Measurements from ENCODE around the gene RSPH9.

Gene RSPH9

DNA sequence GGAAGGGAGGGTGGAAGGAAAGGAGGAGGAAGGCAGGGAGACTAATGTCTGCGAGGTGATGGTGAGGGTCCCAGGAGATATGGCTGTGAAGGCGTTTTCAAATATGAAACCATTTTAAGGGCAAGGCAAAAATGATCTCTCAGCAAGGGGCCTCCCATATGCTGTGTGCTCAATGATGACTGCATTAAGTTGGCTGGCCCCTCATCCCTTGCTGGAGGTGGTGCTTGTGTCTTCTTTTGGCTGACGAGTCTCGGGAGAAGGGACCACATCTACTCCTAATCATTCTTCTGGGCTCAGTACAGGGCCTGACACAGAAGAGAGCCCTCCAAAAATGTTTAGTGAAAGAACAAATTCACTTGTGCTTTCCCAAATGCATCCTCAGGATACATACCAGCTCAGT lies 65.7 kb downstream of the RSPH9 start:
- no peak for DNase-seq
- H3K9me2 ChIP-seq (replicated peaks; ENCODE audit: insufficient read depth, low read length): no peaks in the 10 kb centered on the region
- no peaks in the 10 kb centered on the region for H4K20me1 ChIP-seq (ENCODE audit: insufficient read depth, low read length)
- H3K27ac ChIP-seq (ENCODE audit: low read length): no peak overlapping the region
- H2AFZ ChIP-seq (ENCODE audit: low read length): no peak overlapping the region
- H3K9ac ChIP-seq (ENCODE audit: low read length): no peak overlapping the region
- peaks cover 47% of the 10 kb centered on the region for H3K4me1 ChIP-seq (ENCODE audit: low read length)
- no peaks in the 10 kb centered on the region for H3K9me3 ChIP-seq (replicated peaks; ENCODE audit: insufficient read depth, low read length)
- no peaks in the 10 kb centered on the region for H3K36me3 ChIP-seq (replicated peaks; ENCODE audit: insufficient read depth, low read length)
- no peaks in the 10 kb centered on the region for H3K27me3 ChIP-seq (replicated peaks; ENCODE audit: insufficient read depth, low read length)
- H3K79me2 ChIP-seq (ENCODE audit: low read length): no peaks in the 10 kb centered on the region
- TF ChIP-seq EZH2phosphoT487 (IDR thresholded peaks at IDR 0.05; ENCODE audit: low read length) (no peak), EZH2 (optimal IDR thresholded peaks at IDR 0.05; ENCODE audit: low read depth, low read length) (no peak)
- TF ChIP-seq, protein P1, sequence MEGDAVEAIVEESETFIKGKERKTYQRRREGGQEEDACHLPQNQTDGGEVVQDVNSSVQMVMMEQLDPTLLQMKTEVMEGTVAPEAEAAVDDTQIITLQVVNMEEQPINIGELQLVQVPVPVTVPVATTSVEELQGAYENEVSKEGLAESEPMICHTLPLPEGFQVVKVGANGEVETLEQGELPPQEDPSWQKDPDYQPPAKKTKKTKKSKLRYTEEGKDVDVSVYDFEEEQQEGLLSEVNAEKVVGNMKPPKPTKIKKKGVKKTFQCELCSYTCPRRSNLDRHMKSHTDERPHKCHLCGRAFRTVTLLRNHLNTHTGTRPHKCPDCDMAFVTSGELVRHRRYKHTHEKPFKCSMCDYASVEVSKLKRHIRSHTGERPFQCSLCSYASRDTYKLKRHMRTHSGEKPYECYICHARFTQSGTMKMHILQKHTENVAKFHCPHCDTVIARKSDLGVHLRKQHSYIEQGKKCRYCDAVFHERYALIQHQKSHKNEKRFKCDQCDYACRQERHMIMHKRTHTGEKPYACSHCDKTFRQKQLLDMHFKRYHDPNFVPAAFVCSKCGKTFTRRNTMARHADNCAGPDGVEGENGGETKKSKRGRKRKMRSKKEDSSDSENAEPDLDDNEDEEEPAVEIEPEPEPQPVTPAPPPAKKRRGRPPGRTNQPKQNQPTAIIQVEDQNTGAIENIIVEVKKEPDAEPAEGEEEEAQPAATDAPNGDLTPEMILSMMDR (IDR thresholded peaks at IDR 0.05; ENCODE audit: low read length): no peak
- H3F3A ChIP-seq (ENCODE audit: insufficient read depth, low read length): peaks cover 32% of the 10 kb centered on the region
- no peak overlapping the region for H3K4me3 ChIP-seq (ENCODE audit: low read length)
- no peak overlapping the region for H3K4me2 ChIP-seq (ENCODE audit: low read depth, low read length)

DNA sequence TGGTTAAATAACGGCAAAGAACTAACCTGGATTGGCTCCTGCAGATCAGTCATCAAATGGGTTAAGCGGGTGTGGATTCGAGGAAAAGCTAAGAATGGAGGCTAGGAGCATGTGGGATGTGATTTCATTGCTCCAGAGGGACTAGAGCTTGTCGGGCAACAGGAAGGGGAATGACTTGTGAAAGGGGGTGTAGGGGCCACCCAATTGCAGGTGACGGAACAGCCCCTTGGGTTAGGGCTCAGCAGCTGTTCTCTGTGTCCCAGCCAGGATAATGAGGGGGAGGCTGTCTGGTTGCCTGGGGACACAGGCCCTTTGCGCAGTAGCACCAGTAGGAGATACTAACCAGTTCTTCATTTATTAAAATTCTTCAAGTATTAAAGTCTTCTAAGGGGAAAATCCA lies 67.7 kb downstream of the RSPH9 start:
- TF ChIP-seq EZH2phosphoT487 (IDR thresholded peaks at IDR 0.05; ENCODE audit: low read length) (no peak), EZH2 (optimal IDR thresholded peaks at IDR 0.05; ENCODE audit: low read depth, low read length) (no peak)
- TF ChIP-seq, protein P1 (IDR thresholded peaks at IDR 0.05; ENCODE audit: low read length): no peak
- no peaks in the 10 kb centered on the region for H3K9me2 ChIP-seq (replicated peaks; ENCODE audit: insufficient read depth, low read length)
- peaks cover 38% of the 10 kb centered on the region for H3K4me1 ChIP-seq (ENCODE audit: low read length)
- no peak overlapping the region for H3K9ac ChIP-seq (ENCODE audit: low read length)
- H3K79me2 ChIP-seq (ENCODE audit: low read length): no peaks in the 10 kb centered on the region
- no peaks in the 10 kb centered on the region for H3K9me3 ChIP-seq (replicated peaks; ENCODE audit: insufficient read depth, low read length)
- peaks cover 23% of the 10 kb centered on the region for H3F3A ChIP-seq (ENCODE audit: insufficient read depth, low read length)
- H3K27me3 ChIP-seq (replicated peaks; ENCODE audit: insufficient read depth, low read length): no peaks in the 10 kb centered on the region
- no peaks in the 10 kb centered on the region for H3K36me3 ChIP-seq (replicated peaks; ENCODE audit: insufficient read depth, low read length)
- no peak overlapping the region for H3K4me3 ChIP-seq (ENCODE audit: low read length)
- no peaks in the 10 kb centered on the region for H4K20me1 ChIP-seq (ENCODE audit: insufficient read depth, low read length)
- no peak for DNase-seq
- no peak overlapping the region for H3K27ac ChIP-seq (ENCODE audit: low read length)
- H3K4me2 ChIP-seq (ENCODE audit: low read depth, low read length): no peak overlapping the region
- H2AFZ ChIP-seq (ENCODE audit: low read length): no peak overlapping the region

DNA sequence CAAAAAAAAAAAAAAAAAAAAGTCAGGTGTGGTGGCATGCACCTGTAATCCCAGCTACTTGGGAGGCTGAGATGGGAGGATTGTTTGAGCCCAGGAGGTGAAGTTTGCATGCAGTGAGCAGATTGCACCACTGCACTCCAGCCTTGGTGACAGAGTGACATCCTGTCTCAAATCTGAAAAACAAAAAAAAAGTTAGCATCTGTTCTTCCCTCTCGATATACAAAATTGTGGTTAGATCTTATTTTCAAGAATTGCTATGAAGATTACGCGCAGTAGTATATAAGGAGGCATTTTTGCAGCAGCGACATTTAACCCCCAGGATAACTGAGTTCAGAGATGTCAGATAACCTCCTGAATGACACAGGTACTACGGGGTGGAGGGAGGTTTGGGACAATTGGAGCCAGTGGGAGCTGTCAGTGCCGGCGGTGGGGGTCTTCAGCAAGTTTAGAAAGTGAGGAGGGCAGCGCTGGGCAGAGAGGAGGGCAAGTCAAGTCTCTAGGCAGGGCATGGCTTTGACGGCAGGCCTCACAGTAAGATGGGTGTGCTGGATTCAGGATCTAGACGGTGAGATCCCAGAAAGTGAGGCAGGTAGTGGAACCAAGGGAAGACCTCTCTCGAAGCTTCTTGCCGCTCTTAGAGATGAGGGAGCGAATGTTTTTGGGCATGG lies 68.9 kb downstream of the RSPH9 start:
- Histone ChIP-seq H3K9me3 (replicated peaks; ENCODE audit: insufficient read depth, low read length) (no peaks in the 10 kb centered on the region), H3K4me2 (ENCODE audit: low read depth, low read length) (no peak overlapping the region), H3K9me2 (replicated peaks; ENCODE audit: insufficient read depth, low read length) (no peaks in the 10 kb centered on the region), H3K9ac (ENCODE audit: low read length) (no peak overlapping the region), H3K36me3 (replicated peaks; ENCODE audit: insufficient read depth, low read length) (no peaks in the 10 kb centered on the region), H4K20me1 (ENCODE audit: insufficient read depth, low read length) (no peaks in the 10 kb centered on the region), H2AFZ (ENCODE audit: low read length) (no peak overlapping the region), H3K4me1 (ENCODE audit: low read length) (peaks cover 35% of the 10 kb centered on the region), H3K79me2 (ENCODE audit: low read length) (no peaks in the 10 kb centered on the region), H3F3A (ENCODE audit: insufficient read depth, low read length) (peaks cover 23% of the 10 kb centered on the region), H3K27me3 (replicated peaks; ENCODE audit: insufficient read depth, low read length) (no peaks in the 10 kb centered on the region), H3K4me3 (ENCODE audit: low read length) (no peak overlapping the region), H3K27ac (ENCODE audit: low read length) (peak overlapping the region; percentile 75; the same call in 1 of the 2 replicates)
- TF ChIP-seq, protein P1 (IDR thresholded peaks at IDR 0.05; ENCODE audit: low read length): no peak
- TF ChIP-seq EZH2 (optimal IDR thresholded peaks at IDR 0.05; ENCODE audit: low read depth, low read length): no peak
- TF ChIP-seq EZH2phosphoT487 (IDR thresholded peaks at IDR 0.05; ENCODE audit: low read length): no peak
- DNase-seq: no peak

All from MM.1S (cell line).